Endothelial cell of umbilical vein (primary cell): ENCODE data around the gene RBMS3.

ENCODE experiments used
- CTCF ChIP-seq, 2 donors: IDR thresholded peaks; 1 replicate in 1 of 2; 2 replicates in 1 of 2; pipeline ENCODE4 v1.5.1; 2011; ENCODE audit warnings: low read length in 2 of 2, mild to moderate bottlenecking in 2 of 2, moderate library complexity in 2 of 2, control low read depth in 1 of 2, inconsistent platforms in 1 of 2, low read depth in 1 of 2; ENCODE audit not compliant: insufficient read depth in 1 of 2; ENCODE audit errors: extremely low read depth in 1 of 2
- EZH2 ChIP-seq: IDR thresholded peaks from 2 replicates; pipeline ENCODE4 v1.6.1; 2012; ENCODE audit warnings: borderline replicate concordance, low read depth, mild to moderate bottlenecking, moderate library complexity, low read length, inconsistent platforms; ENCODE audit not compliant: severe bottlenecking
- JUN ChIP-seq: IDR thresholded peaks from 2 replicates; pipeline ENCODE4 v1.6.1; 2011; ENCODE audit warnings: borderline replicate concordance, low read depth; ENCODE audit not compliant: insufficient read length, insufficient read depth
- POLR2A ChIP-seq: IDR thresholded peaks from 2 replicates; pipeline ENCODE4 v1.6.1; 2012; ENCODE audit warnings: low read depth, mild to moderate bottlenecking, control low read depth, low read length

- TF ChIP-seq CTCF (IDR thresholded peaks at IDR 0.05; ENCODE audit: extremely low read depth in 1 of 2, insufficient read depth in 1 of 2, low read depth in 1 of 2, low read length in 2 of 2) (no peak), EZH2 (no peak), POLR2A (no peak), JUN (no peak)
These were observed 63.3 kb downstream of the RBMS3 start for GRCh38 chr3:29344154-29344553.
